ENCODE measurements around the gene IL17REL. TPM values are rescaled to one million over a fixed set of nuclear protein-coding genes. Genes with fewer than 3 reads are reported as not detected.
"Not testable (repeated sequence)": the region's sequence is repeated elsewhere in the genome, so short reads cannot be mapped to it uniquely, and the experiment has no call there.

IL17REL gene
- total RNA-seq, 1 experiment from 2014 or later, result not detected

DNA sequence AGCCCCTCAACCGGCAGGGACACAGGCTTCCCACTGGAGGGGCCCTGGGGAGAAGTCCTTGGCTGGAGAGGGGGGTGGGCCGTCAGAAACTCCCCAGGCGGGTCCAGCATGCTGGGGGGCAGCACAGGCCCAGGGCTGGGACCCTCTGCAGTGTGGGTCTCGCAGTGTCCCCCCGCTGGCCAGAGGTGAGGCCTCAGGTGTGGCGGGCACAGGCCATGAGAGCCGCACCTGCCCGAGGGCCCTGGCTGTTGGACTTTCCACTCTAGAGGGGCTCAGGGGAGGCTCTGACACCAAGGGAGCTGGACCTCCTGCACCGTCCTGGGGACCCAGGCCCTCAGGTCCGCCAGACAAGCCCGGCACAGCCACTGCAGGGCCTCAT is 62.7 kb downstream of the IL17REL start:
- no peak for DNase-seq (ENCODE audit: extremely low read depth, low read depth)

DNA sequence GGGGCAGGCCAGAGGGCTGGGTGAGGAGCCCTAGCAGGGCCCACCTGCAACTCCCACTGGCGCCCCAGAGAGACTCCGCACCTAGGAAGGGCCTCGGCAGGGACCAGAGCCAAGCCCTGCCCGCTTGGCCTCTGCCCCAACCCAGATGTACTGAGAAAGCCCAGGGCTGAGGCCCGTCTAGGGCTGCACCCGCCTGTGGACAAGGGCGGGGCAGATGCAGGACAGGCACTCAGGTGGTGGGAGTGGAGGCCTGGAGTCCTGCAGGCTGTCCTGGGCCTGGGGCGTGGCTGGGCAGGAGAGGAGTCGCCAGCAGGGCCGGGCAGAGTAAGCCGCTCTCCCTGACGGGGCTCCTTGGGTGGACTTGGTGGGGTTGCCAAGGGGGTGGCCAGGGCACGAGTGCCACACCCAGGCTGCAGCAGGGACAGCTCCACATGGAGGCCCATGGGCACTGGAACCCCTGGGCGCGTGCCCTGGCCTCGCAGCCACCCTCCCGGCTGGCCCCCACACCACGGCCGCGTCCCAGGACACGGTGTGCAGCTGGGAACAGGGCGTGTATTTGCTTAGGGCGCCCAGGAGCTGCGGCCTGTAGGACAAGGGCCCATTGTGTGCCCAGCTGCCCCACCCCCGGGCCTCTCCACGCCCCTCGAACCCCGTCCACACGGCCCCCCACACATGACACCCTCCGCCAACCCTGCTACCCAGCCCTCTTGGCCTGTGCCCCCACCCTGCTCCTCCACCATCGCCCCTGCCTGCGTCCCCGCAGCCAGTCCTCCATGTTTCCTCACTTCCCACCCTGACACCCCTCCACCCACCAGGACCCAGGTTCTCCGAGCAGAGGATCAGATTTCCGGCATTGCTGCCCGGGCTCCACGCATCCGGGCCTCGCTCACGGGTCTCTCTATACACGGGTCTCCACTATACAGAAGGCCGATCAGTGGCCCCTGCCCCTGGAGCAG is 63.3 kb downstream of the IL17REL start:
- DNase-seq (ENCODE audit: extremely low read depth, low read depth), result no peak

DNA sequence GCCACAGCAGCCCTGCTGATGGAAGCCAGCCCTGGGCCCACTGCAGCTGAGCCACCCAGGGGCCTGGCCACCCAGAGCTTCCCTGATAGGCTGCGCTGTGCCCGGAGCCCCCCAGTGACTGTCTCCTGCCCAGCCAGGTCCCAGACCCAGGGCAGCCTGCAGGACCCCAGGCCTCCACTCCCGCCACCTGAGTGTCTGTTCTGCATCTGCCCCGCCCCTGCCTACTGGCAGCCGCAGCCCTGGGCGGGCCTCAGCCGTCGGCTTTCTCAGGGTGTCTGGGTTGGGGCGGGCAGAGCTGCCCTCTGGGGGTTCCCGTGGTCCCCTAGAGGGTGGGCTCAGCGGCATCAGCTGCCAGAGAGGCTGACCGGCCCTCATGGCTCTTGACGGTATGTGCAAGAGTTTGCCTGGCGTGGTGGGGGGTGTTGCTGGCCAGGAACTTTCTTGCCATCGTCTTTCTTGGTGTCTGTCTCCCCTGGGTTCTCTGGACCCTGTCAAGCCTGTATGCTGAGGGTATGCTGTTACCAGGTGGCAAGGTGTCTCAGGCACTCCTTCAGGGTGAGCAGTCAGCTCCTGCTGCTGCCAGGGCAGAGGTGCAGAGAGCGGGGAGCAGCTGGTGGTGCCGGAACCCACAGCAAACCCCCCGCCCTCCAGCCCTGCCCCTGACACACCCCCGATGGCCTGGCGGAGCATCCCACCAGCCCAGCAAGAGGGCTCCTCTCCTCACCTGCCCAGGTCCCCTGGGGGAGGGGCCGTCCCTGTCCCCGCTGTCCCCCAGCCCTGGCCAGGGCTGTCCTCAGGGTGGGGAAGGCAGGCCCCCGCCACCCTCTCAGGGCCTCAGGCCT is 64.2 kb downstream of the IL17REL start:
- no peak for DNase-seq (ENCODE audit: extremely low read depth, low read depth)

GRCh38 chr22:49947296-49947622 is 65.3 kb downstream of the IL17REL start:
- DNase-seq (ENCODE audit: extremely low read depth, low read depth), result no peak

- no peak for DNase-seq (ENCODE audit: extremely low read depth, low read depth)
These were observed 65.8 kb downstream of the IL17REL start for GRCh38 chr22:49946612-49947295.

DNA sequence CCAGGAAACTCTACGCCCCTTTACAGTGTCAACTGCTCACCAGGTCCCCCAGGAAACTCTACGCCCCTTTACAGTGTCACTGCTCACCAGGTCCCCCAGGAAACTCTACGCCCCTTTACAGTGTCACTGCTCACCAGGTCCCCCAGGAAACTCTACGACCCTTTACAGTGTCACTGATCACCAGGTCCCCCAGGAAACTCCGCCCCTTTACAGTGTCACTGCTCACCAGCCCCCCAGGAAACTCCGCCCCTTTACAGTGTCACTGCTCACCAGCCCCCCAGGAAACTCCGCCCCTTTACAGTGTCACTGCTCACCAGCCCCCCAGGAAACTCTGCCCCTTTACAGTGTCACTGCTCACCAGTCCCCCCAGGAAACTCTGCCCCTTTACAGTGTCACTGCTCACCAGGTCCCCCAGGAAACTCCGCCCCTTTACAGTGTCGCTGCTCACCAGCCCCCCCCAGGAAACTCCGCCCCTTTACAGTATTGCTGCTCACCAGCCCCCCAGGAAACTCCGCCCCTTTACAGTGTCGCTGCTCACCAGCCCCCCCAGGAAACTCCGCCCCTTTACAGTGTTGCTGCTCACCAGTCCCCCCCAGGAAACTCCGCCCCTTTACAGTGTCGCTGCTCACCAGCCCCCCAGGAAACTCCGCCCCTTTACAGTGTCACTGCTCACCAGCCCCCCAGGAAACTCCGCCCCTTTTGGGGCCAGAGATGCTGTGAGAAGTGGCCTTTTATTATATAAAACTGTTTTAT is 67.3 kb downstream of the IL17REL start:
- DNase-seq (ENCODE audit: extremely low read depth, low read depth), result not testable (repeated sequence)

Small RNA genes within 50 kb of the gene (small RNA-seq; reads per million reads assigned to genes)
- 0.02 to 0.29 reads per million in 2 experiments for gene MIR6821

Other genes with a start within 250 kb of the IL17REL start
- gene BRD1, start 184.9 kb downstream of the IL17REL start, total RNA-seq (2014; rRNA removed; shearing (Covaris generic)), result 15.5 and 16.7 TPM in 2 replicates
- gene ZBED4, start 158.9 kb downstream of the IL17REL start, total RNA-seq (2014; rRNA removed; shearing (Covaris generic)), result 14.0 and 15.5 TPM in 2 replicates
- 10.7 and 12.9 TPM in 2 replicates for gene ALG12, start 94.3 kb downstream of the IL17REL start, total RNA-seq (2014; rRNA removed; shearing (Covaris generic))
- gene CRELD2, start 94.1 kb downstream of the IL17REL start, total RNA-seq (2014; rRNA removed; shearing (Covaris generic)), result 23.4 and 25.9 TPM in 2 replicates
- gene PIM3, start 52.0 kb downstream of the IL17REL start, total RNA-seq (2014; rRNA removed; shearing (Covaris generic)), result 33.0 and 48.3 TPM in 2 replicates
- gene TTLL8, start 45.5 kb upstream of the IL17REL start, total RNA-seq (2014; rRNA removed; shearing (Covaris generic)), result not detected in 2 replicates
- gene MLC1, start 72.7 kb upstream of the IL17REL start, total RNA-seq (2014; rRNA removed; shearing (Covaris generic)), result not detected in 2 replicates
- gene MOV10L1, start 77.2 kb upstream of the IL17REL start, total RNA-seq (2014; rRNA removed; shearing (Covaris generic)), result 0.07 TPM in 1 of 2 replicates, not detected in the other
- 4.2 and 4.7 TPM in 2 replicates for gene PANX2, start 158.0 kb upstream of the IL17REL start, total RNA-seq (2014; rRNA removed; shearing (Covaris generic))
- 21.7 and 26.1 TPM in 2 replicates for gene TRABD, start 173.1 kb upstream of the IL17REL start, total RNA-seq (2014; rRNA removed; shearing (Covaris generic))
- gene SELENOO, start 188.2 kb upstream of the IL17REL start, total RNA-seq (2014; rRNA removed; shearing (Covaris generic)), result 11.5 and 12.8 TPM in 2 replicates
- gene TUBGCP6, start 232.3 kb upstream of the IL17REL start, total RNA-seq (2014; rRNA removed; shearing (Covaris generic)), result 10.7 and 13.0 TPM in 2 replicates
- gene HDAC10, start 238.5 kb upstream of the IL17REL start, total RNA-seq (2014; rRNA removed; shearing (Covaris generic)), result 13.9 and 14.4 TPM in 2 replicates
- 22.0 and 24.9 TPM in 2 replicates for gene MAPK12, start 248.9 kb upstream of the IL17REL start, total RNA-seq (2014; rRNA removed; shearing (Covaris generic))

All from NCI-H460 (cell line).